Neural progenitor cell (in vitro differentiated cells): ENCODE results near the gene SLC26A8.

Experiments used
- CTCF ChIP-seq: fragments of 200-600 bp; sonication (generic); IDR thresholded peaks from 2 replicates; pipeline ENCODE4 v1.5.1; 2017; ENCODE audit warnings: antibody characterized with exemption, mild to moderate bottlenecking
- EZH2 ChIP-seq: fragments of 200-600 bp; sonication (generic); IDR thresholded peaks from 2 replicates; pipeline ENCODE4 v1.6.1; 2017; ENCODE audit warnings: antibody characterized with exemption, mild to moderate bottlenecking, moderate library complexity
- EZH2phosphoT487 ChIP-seq: fragments of 200-600 bp; sonication (generic); IDR thresholded peaks from 2 replicates; pipeline ENCODE4 v1.6.1; 2017; ENCODE audit warnings: antibody characterized with exemption

GRCh38 chr6:35955970-35956369 is 68.5 kb downstream of the SLC26A8 start:
- peak; percentile 45 for TF ChIP-seq CTCF
- TF ChIP-seq EZH2, result no peak
- no peak for TF ChIP-seq EZH2phosphoT487
